Muscle layer of duodenum (tissue), 2 donors: ENCODE results near the gene UGT1A4.

Source experiments
- H3K27ac ChIP-seq: one replicate; pipeline ENCODE4 v1.7.0; 2013; ENCODE audit warnings: mild to moderate bottlenecking, low read length
- H3K27me3 ChIP-seq: one replicate; pipeline ENCODE4 v1.7.0; 2013; ENCODE audit warnings: low read depth, mild to moderate bottlenecking, control low read depth, low read length
- H3K36me3 ChIP-seq, 2 donors: one replicate each; pipeline ENCODE4 v1.7.0; 2013; ENCODE audit warnings: low read length in 2 of 2, control low read depth in 1 of 2, mild to moderate bottlenecking in 1 of 2; ENCODE audit not compliant: insufficient read depth in 2 of 2, control insufficient read depth in 1 of 2
- H3K4me1 ChIP-seq, 2 donors: one replicate each; pipeline ENCODE4 v1.7.0; 2013; ENCODE audit warnings: low read length in 2 of 2, mild to moderate bottlenecking in 2 of 2, control low read depth in 1 of 2, moderate library complexity in 1 of 2; ENCODE audit not compliant: insufficient read depth in 2 of 2, control insufficient read depth in 1 of 2
- H3K4me3 ChIP-seq, 2 donors: one replicate each; pipeline ENCODE4 v1.7.0; 2013; ENCODE audit warnings: low read length in 2 of 2, low read depth in 1 of 2, mild to moderate bottlenecking in 1 of 2
- H3K9me3 ChIP-seq, 2 donors: one replicate each; pipeline ENCODE4 v1.7.0; 2013; ENCODE audit warnings: low read length in 2 of 2, control low read depth in 1 of 2, mild to moderate bottlenecking in 1 of 2; ENCODE audit not compliant: control insufficient read depth in 1 of 2
- donor health status: healthy.

Gene UGT1A4

DNA sequence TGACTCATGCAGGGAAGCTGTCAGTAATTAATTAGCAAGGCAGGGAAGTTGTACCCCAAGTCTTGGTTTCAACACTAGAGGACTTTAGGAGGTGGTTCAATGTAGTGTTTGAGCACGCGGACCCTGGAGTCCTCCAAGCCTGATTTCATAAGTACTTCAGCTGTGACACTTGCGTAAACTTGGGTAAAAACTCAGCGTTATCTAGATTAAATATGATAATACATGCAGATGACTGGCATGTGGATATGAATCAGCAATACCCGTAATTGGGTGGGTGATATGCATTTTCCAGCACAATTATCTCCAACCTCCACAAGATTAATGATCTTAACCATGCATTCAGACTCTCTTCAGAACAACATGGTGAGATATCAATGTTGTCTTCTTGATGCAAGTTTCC lies 31.6 kb upstream of the UGT1A4 start:
- Histone ChIP-seq H3K27ac (no peak overlapping the region), H3K9me3 (no peaks in the 10 kb centered on the region), H3K4me3 (no peak overlapping the region), H3K27me3 (no peaks in the 10 kb centered on the region), H3K4me1 (no peaks in the 10 kb centered on the region), H3K36me3 (no peaks in the 10 kb centered on the region)

DNA sequence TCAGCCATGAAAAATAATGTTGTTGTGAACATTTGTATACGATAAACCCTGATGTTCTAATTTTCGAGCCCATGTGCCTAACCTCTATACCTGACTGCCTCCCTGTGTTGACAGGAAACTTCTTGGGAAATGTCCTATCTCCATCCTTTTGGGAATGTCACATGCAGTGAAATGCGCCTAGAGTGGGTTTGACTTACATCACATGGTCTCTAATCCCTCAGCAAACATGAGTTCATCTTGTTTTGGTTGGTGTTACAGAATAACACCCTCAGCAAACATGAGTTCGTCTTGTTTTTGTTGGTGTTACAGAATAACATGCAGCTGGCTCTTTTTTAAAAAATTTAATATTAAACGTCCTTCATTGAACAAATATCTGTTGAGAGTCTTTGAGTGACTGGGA lies 30.2 kb upstream of the UGT1A4 start:
- H3K9me3 ChIP-seq, result no peaks in the 10 kb centered on the region
- H3K4me3 ChIP-seq, result no peak overlapping the region
- H3K27me3 ChIP-seq, result no peaks in the 10 kb centered on the region
- no peak overlapping the region for H3K27ac ChIP-seq
- H3K4me1 ChIP-seq, result no peaks in the 10 kb centered on the region
- H3K36me3 ChIP-seq, result no peaks in the 10 kb centered on the region

DNA sequence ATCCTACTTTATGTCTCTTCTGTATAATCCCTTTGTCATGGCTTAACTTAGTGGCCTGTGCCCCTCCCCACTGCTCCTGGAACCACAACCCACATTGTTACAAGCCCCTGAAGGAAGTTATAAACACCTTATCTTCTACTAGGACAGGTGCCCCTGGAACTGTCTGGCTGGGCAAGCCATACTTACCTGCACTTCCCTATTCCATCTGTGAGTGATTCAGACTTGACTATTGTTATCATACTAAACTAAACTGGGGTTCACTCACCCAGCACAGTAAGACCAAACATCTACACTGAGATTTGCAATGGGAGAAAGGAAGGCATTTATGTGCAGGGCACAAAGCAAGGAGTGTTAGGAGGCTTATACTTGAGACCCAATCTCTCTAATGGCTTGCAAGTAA lies 29.5 kb upstream of the UGT1A4 start:
- no peak overlapping the region for H3K27ac ChIP-seq
- H3K4me3 ChIP-seq, result no peak overlapping the region
- H3K27me3 ChIP-seq, result no peaks in the 10 kb centered on the region
- H3K4me1 ChIP-seq, result no peaks in the 10 kb centered on the region
- H3K9me3 ChIP-seq, result no peaks in the 10 kb centered on the region
- no peaks in the 10 kb centered on the region for H3K36me3 ChIP-seq

DNA sequence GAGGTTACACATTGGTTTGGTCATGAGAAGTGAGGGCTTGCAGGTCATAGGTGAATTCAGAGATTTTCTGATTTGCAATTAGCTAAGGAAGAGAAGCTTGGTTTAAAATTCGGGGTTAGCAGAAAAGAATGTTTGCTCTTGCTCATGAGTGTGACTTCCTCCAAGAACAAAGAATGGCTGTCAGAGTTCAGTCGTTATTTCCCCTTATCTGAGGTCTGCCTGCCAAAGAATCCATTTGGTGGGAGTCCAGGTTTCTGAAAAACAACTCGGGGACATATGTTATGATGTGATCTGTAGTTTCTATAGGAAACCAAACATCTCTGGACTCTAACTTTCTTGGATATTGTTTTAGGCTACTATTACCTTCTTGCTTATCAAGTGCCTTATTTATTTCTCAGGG lies 29.0 kb upstream of the UGT1A4 start:
- H3K4me1 ChIP-seq, result no peaks in the 10 kb centered on the region
- H3K27ac ChIP-seq, result no peak overlapping the region
- no peaks in the 10 kb centered on the region for H3K9me3 ChIP-seq
- H3K27me3 ChIP-seq, result no peaks in the 10 kb centered on the region
- H3K4me3 ChIP-seq, result no peak overlapping the region
- no peaks in the 10 kb centered on the region for H3K36me3 ChIP-seq

DNA sequence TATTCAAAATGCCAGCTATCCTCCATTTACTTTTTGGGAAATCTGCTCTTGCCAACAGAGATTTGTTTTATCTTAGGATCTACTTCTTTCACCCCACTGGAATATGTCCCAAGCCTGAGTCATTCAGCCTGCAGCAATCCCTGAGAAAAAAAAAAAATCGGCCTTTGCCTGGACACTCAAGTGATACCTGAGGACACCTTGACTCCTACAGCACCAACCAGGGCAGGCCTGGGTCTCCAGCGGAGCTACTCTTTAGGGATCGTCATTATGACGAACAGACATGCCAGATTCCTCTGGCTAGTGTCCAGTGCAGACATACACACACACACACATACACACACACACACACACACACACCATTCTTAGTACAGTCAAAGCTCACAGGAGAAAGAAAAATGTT lies 28.1 kb upstream of the UGT1A4 start:
- H3K4me3 ChIP-seq, result no peak overlapping the region
- no peaks in the 10 kb centered on the region for H3K9me3 ChIP-seq
- no peaks in the 10 kb centered on the region for H3K27me3 ChIP-seq
- H3K36me3 ChIP-seq, result no peaks in the 10 kb centered on the region
- H3K27ac ChIP-seq, result no peak overlapping the region
- no peaks in the 10 kb centered on the region for H3K4me1 ChIP-seq

DNA sequence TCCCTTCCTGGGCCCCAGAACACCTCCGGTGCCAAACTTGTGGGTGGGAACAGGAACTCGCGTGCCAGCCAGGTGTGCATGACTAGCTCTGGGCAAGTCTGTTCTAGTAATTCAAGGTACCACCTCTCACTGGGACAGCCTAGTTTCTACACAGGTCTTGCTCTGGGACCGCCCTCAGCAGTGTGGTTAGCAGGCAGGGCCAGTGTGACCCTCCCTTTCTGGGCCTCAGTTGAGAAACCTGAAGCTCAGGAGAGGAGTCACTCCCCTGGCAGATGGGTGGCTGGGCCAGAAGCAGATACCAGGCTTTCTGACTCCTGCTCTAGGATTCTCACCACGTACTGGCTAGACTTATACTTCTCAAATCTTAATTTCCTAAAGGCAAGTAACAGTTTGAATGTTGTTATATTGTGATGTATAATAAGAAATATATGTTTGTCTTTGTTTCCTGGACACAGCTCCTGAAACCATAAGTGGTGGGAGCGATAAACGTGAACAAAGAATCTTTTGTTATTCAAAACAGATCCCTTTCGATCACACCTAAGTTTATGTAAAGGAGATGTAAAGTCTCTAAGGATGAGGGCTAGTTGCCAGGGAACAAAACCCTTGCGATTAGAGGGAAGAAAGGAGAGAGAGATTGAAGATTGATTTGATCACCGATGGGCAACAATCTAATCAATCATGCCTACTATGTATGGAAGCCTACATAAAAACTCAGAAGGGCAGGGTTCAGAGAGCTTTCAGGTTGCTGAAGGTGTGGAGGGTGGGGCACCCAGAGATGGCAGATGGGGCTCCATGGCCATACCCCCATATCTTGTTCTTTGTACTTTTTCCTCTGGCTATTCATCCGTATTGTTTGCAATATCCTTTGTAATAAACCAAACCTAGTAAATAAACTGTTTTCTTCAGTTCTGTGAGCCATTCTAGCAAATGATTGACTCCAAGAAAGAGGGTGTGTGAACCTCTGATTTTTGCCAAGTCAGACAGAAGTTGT lies 26.8 kb upstream of the UGT1A4 start:
- no peak overlapping the region for H3K4me3 ChIP-seq
- no peaks in the 10 kb centered on the region for H3K4me1 ChIP-seq
- no peak overlapping the region for H3K27ac ChIP-seq
- no peaks in the 10 kb centered on the region for H3K9me3 ChIP-seq
- H3K36me3 ChIP-seq, result no peaks in the 10 kb centered on the region
- no peaks in the 10 kb centered on the region for H3K27me3 ChIP-seq

DNA sequence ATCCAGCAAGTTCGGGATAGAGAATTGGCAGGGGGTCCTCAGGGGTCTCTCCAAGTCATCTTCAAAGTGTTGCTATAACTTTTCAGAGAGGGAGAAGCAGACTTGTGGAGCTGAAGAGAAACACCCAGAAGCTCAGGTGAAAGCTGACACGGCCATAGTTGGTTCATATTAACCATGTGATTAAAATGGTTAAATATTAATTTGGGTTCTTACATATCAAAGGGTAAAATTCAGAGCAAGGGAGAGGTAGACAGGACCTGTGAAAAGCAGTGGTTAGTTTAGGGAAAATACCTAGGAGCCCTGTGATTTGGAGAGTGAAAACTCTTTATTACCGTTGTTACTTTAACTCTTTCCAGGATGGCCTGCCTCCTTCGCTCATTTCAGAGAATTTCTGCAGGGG lies 25.9 kb upstream of the UGT1A4 start, which contains the start of gene UGT1A6:
TSS of gene UGT1A6 (plus strand) at position 243 of the 400 bp plus-strand sequence. CDS start at position 358, 115 bp downstream.
- Histone ChIP-seq H3K4me3 (peak within 1 kb of the TSS in 1 of 2 donors; percentile 17), H3K27ac (peak within 1 kb of the TSS; percentile 7), H3K27me3 (no peaks in the 10 kb centered on the region), H3K4me1 (no peaks in the 10 kb centered on the region), H3K36me3 (no peaks in the 10 kb centered on the region), H3K9me3 (no peaks in the 10 kb centered on the region)

DNA sequence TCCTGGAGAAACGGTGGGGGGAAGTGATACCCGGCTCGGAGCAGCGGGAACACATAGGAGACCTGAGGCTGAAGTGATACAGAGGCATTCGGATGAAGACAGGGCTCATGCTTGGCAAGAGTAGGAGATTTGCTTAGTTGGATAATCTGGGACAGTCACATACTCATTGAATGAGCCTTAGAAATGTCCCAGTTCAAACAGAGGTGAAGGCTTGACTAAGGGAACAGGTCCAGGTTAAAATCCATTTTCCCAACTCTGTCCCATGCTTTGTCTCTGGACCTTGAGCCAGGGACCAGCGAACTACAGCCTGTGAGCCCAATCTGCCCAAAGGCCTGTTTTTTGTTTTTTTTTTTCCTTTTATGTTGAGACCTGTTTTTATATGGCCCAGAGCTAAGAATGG lies 24.6 kb upstream of the UGT1A4 start:
- Histone ChIP-seq H3K36me3 (no peaks in the 10 kb centered on the region), H3K4me1 (no peaks in the 10 kb centered on the region), H3K4me3 (no peak overlapping the region), H3K27me3 (no peaks in the 10 kb centered on the region), H3K27ac (no peak overlapping the region), H3K9me3 (no peaks in the 10 kb centered on the region)

DNA sequence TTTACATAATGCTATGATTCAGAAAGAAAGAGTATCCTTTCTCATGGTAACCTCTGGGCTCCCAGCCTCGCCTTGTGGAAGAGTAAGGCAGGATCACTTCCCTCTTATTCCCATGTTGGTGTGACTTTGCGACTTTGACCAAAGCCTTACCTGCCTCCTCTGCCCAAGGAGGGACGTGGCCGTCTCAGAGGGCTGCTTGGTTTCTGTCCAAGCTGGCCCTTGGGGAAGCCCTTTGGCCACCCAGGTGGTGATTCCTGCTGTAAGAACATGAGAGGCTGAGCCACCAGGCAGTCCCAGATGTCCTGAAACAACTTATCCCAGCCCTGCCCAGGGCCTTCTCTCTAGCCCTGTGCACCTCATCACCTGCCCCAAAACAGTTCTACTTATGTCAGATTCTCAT lies 19.8 kb upstream of the UGT1A4 start:
- Histone ChIP-seq H3K4me3 (no peak overlapping the region), H3K9me3 (peaks cover 0 to 6% of the 10 kb centered on the region in 2 donors), H3K4me1 (no peaks in the 10 kb centered on the region), H3K27ac (no peak overlapping the region), H3K27me3 (no peaks in the 10 kb centered on the region), H3K36me3 (no peaks in the 10 kb centered on the region)

DNA sequence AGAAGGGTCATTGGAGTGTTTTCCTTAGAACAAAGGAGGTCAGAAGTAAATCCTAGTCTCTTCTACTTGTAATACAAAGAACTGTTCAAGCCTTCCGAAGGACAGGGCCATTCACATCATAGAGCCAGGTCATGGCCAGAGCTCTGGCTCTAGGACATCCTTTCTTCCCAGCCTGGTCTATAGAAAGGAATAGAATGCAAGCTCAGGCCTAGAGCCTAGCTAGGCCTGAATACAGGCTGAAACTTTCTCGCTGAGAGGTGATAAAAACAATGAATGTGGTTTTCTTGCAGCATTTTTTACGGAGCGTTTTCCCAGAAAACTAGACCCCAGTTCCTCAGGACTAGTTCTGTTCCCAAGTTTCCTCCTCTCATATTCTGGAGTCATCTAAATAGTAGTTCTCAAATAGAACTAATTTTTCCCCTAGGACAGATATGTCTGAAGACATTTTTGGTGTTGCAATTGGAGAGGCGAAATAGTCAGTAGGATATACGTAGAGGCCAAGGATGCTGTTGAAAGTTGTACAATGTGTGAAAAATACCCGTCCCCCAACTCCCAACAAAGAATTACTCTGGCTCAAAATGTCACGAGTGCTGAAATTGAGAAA lies 19.0 kb upstream of the UGT1A4 start:
- Histone ChIP-seq H3K27me3 (no peaks in the 10 kb centered on the region), H3K9me3 (peaks cover 0 to 8% of the 10 kb centered on the region in 2 donors), H3K36me3 (no peaks in the 10 kb centered on the region), H3K4me3 (no peak overlapping the region), H3K27ac (no peak overlapping the region), H3K4me1 (no peaks in the 10 kb centered on the region)

DNA sequence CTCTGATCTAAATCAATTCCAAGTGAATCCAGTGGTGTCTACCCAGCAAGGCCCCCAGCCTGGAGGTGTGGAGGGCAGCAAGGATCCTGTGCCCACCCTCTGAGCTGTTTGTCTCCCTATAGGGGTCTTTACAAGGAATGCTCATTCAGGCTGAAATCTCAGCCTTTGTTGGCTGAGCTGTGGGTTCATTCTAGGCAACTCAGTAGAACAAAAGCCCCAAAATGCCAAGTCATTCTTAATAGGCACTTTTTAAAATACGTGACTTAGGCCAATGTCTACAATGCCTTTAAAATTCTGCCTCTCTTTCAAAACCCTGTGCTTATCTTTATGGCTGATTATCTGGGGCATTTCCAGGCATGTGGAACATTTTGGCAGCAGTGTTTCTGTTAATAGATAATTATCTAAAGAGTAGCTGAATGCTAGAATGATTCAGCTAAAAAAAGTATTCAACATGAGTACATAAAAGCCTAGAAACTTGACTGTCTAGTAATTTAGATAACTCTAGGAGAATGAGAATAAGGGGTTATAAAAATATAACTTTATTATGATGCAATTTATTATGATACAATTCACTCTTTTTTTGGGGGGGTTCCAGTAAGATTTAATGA lies 18.4 kb upstream of the UGT1A4 start:
- Histone ChIP-seq H3K36me3 (no peaks in the 10 kb centered on the region), H3K4me1 (no peaks in the 10 kb centered on the region), H3K27ac (no peak overlapping the region), H3K4me3 (no peak overlapping the region), H3K27me3 (no peaks in the 10 kb centered on the region), H3K9me3 (peaks cover 0 to 8% of the 10 kb centered on the region in 2 donors)
